HCT116 (cell line): ENCODE measurements around the gene IL1RN. TPM values are rescaled to one million over a fixed set of nuclear protein-coding genes. Genes with fewer than 3 reads are reported as not detected.
A peak's percentile ranks its signal among the peaks of the same experiment; 100 is the strongest.

ENCODE experiments used
- ATAC-seq: fragments of 200-7000 bp; cut with Tn5 transposase; 2 replicates; pipeline ENCODE4 v1.9.1; 2020; ENCODE audit warnings: mild to moderate bottlenecking, moderate library complexity
- BruUV-seq: library from RNA; stranded (reverse); fragments of 400-500 nt; replicated peaks from 2 replicates; lab custom pipeline; 2021; lab: Mats Ljungman, UMichigan
- CTCF ChIA-PET: fragments of 300-600 bp; sonication (Branson Sonifier 250); formaldehyde crosslinking; loops from one replicate; lab custom pipeline; 2021; ENCODE audit warnings: antibody characterized with exemption; lab: Charles Lee
- POLR2A ChIA-PET: fragments of 300-600, 350-600 bp; sonication (Branson Sonifier 250); formaldehyde crosslinking; loops from one replicate; lab custom pipeline; 2021; ENCODE audit warnings: antibody characterized with exemption; lab: Charles Lee
- RAD21 ChIA-PET, 2 experiments: fragments of 300-600 bp; sonication (Branson Sonifier 250); formaldehyde crosslinking; loops; one replicate each; lab custom pipeline; 2023; ENCODE audit warnings: low total read pairs in 2 of 2; ENCODE audit not compliant: uncharacterized antibody in 2 of 2, unreplicated experiment in 2 of 2, low non-redundant PET in 1 of 2; lab: Charles Lee
- DNase-seq: peaks from one replicate; pipeline ENCODE4 v3.0.0-alpha.2; 2010; ENCODE audit warnings: low read depth, low spot score
- H2AFZ ChIP-seq: fragments of 200-600 bp; shearing (Covaris generic), sonication (generic); 2 replicates; pipeline ENCODE4 v1.6.1; 2017; ENCODE audit warnings: low read depth, mixed run types, mixed read lengths, antibody characterized with exemption, low read length; ENCODE audit not compliant: poor library complexity, severe bottlenecking
- H3K27ac ChIP-seq: 2 replicates; pipeline ENCODE4 v1.5.1; 2012; ENCODE audit warnings: low read depth, low read length
- H3K27me3 ChIP-seq: fragments of 200-600 bp; sonication (generic); 2 replicates; pipeline ENCODE4 v1.6.1; 2016; ENCODE audit warnings: mixed run types, low read length, mixed read lengths; ENCODE audit not compliant: insufficient read depth
- H3K36me3 ChIP-seq, 2 experiments: fragments of 200-500 bp in 1 of 2; fragments of 200-600 bp in 1 of 2; sonication (Bioruptor generic) in 1 of 2; sonication (generic) in 1 of 2; 2 replicates each; pipeline versions ENCODE4 v1.5.1 to v1.6.1; 2014 to 2016; ENCODE audit warnings: low read length in 2 of 2, inconsistent platforms in 1 of 2, mixed read lengths in 1 of 2, mixed run types in 1 of 2; ENCODE audit not compliant: insufficient read depth in 2 of 2, control insufficient read depth in 1 of 2
- H3K4me1 ChIP-seq, 2 experiments: fragments of 200-600 bp in 1 of 2; sonication (generic) in 1 of 2; 2 replicates each; pipeline versions ENCODE4 v1.5.1 to v1.6.1; 2012 to 2017; ENCODE audit warnings: low read length in 2 of 2, inconsistent platforms in 1 of 2, mild to moderate bottlenecking in 1 of 2, mixed read lengths in 1 of 2, mixed run types in 1 of 2, moderate library complexity in 1 of 2; ENCODE audit not compliant: insufficient read depth in 2 of 2, control insufficient read depth in 1 of 2
- H3K4me2 ChIP-seq: fragments of 200-600 bp; sonication (generic); 2 replicates; pipeline ENCODE4 v1.6.1; 2017; ENCODE audit warnings: mixed run types, low read length, mixed read lengths
- H3K4me3 ChIP-seq, 2 experiments: fragments of 200-600 bp in 1 of 2; sonication (generic) in 1 of 2; replicated peaks in 1 of 2; 2 replicates each; pipeline ENCODE4 v1.5.1; 2011 to 2016; ENCODE audit warnings: low read length in 2 of 2, control low read depth in 1 of 2, low read depth in 1 of 2, mild to moderate bottlenecking in 1 of 2, mixed read lengths in 1 of 2, mixed run types in 1 of 2
- H3K79me2 ChIP-seq: fragments of 200-600 bp; sonication (generic); 2 replicates; pipeline ENCODE4 v1.6.1; 2017; ENCODE audit warnings: mild to moderate bottlenecking, mixed run types, low read length, moderate library complexity, mixed read lengths; ENCODE audit not compliant: insufficient read depth
- H3K9ac ChIP-seq: fragments of 200-600 bp; sonication (generic); 2 replicates; pipeline ENCODE4 v1.6.1; 2016; ENCODE audit warnings: low read length, mixed read lengths
- H3K9me2 ChIP-seq: fragments of 200-600 bp; sonication (generic), shearing (Covaris generic); 2 replicates; pipeline ENCODE4 v1.6.1; 2017; ENCODE audit warnings: mixed run types, mild to moderate bottlenecking, moderate library complexity; ENCODE audit not compliant: insufficient read depth
- H3K9me3 ChIP-seq, 2 experiments: fragments of 200-500 bp in 1 of 2; fragments of 200-600 bp in 1 of 2; sonication (Bioruptor generic) in 1 of 2; sonication (generic) in 1 of 2; 2 replicates each; pipeline ENCODE4 v1.6.1; 2014 to 2017; ENCODE audit warnings: low read length in 2 of 2, mixed read lengths in 2 of 2, inconsistent platforms in 1 of 2, low read depth in 1 of 2, mild to moderate bottlenecking in 1 of 2, mixed run types in 1 of 2, moderate library complexity in 1 of 2; ENCODE audit not compliant: control insufficient read depth in 1 of 2, insufficient read depth in 1 of 2
- H4K20me1 ChIP-seq: fragments of 200-600 bp; sonication (generic), shearing (Covaris generic); 2 replicates; pipeline ENCODE4 v1.6.1; 2017; ENCODE audit warnings: mixed run types, mild to moderate bottlenecking, moderate library complexity; ENCODE audit not compliant: insufficient read depth
- CEBPB ChIP-seq: IDR thresholded peaks from 2 replicates; pipeline ENCODE4 v1.6.1; 2012; ENCODE audit warnings: low read depth
- JUND ChIP-seq: IDR thresholded peaks from 2 replicates; pipeline ENCODE4 v1.6.1; 2012
- SIN3A ChIP-seq: IDR thresholded peaks from 2 replicates; pipeline ENCODE4 v1.6.1; 2012; ENCODE audit warnings: low read depth
- SP1 ChIP-seq: IDR thresholded peaks from 2 replicates; pipeline ENCODE4 v1.6.1; 2012; ENCODE audit warnings: low read depth
- SRF ChIP-seq: IDR thresholded peaks from 2 replicates; pipeline ENCODE4 v1.6.1; 2012; ENCODE audit warnings: low read depth
- TCF7L2 ChIP-seq: IDR thresholded peaks from 2 replicates; pipeline ENCODE4 v1.7.0; 2011; ENCODE audit warnings: borderline replicate concordance, inconsistent platforms; ENCODE audit not compliant: insufficient read depth, insufficient read length; ENCODE audit errors: extremely low read depth
- ZFX ChIP-seq: fragments of 450-650 bp; IDR thresholded peaks from 2 replicates; pipeline ENCODE4 v1.6.1; 2017
- intact Hi-C: fragments of 100-400 bp; cut with micrococcal nuclease; formaldehyde crosslinking; loops from 2 replicates; pipeline ENCODE4 v1.10.0; 2022
- total RNA-seq: library from RNA; stranded (reverse); gene quantifications from one replicate; pipeline ENCODE4 v1.2.1, GENCODE V29; 2021; ENCODE audit not compliant: unreplicated experiment
- TF ChIP-seq, protein P1 (sequence below): IDR thresholded peaks from 2 replicates; pipeline ENCODE4 v1.6.1; 2012
- TF ChIP-seq, protein P2 (sequence below), 3 experiments: fragments of 200-600 bp in 1 of 3; sonication (generic) in 1 of 3; IDR thresholded peaks in 2 of 3; conservative IDR thresholded peaks in 1 of 3; 2 replicates each; pipeline ENCODE4 v1.5.1; 2012 to 2017; ENCODE audit warnings: low read depth in 2 of 3, low read length in 2 of 3, antibody characterized with exemption in 1 of 3, borderline replicate concordance in 1 of 3, control low read depth in 1 of 3, mild to moderate bottlenecking in 1 of 3, mixed read lengths in 1 of 3, mixed run types in 1 of 3, moderate library complexity in 1 of 3; ENCODE audit not compliant: insufficient read depth in 1 of 3

The IL1RN gene
- total RNA-seq, 1 experiment from 2014 or later = 0.25 TPM

DNA sequence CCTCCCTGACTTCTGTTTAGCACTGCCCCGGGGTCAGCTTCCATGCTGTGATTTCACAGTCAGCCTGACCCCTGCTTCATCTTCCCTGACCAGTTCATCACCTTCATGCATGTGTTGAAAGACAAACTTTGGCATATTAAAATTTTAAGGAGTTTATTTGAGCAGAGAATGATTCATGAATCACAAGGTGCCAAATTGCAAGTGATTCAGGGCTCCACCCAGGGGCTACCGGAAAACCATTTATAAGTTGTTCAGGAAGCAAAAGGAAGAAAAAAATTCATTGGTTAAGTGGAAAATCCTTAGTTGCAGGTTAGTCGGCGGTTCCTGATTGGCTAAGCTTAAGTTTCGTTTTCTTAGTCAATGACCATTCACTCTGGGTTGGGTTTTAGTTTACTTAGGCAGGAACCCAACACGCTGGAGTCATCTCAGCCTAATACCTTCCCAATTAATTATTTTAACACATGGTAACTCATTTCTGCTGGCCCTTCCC lies 49.0 kb upstream of the IL1RN start:
- Histone ChIP-seq H3K4me1 (peaks cover 12 to 26% of the 10 kb centered on the region in 2 experiments), H3K9me3 (no peaks in the 10 kb centered on the region), H2AFZ (peak overlapping the region; percentile 37), H3K27me3 (no peaks in the 10 kb centered on the region), H4K20me1 (no peaks in the 10 kb centered on the region), H3K9ac (no peak overlapping the region)
- RAD21 ChIA-PET = interaction anchor here in 1 of 2 experiments (2.0 kb wide), 1 partner anchor 126 kb away, joined by 7 read pairs; no protein-coding TSS in a partner anchor
- DNase-seq = peak; percentile 32
- no TSS peak for BruUV-seq
- TF ChIP-seq ZFX = no peak
- TF ChIP-seq SIN3A = no peak
- TF ChIP-seq SRF = no peak
- no peak for TF ChIP-seq CEBPB
- TF ChIP-seq SP1 = peak; percentile 26; the same call in 1 of the 2 replicates
- TF ChIP-seq, protein P1, sequence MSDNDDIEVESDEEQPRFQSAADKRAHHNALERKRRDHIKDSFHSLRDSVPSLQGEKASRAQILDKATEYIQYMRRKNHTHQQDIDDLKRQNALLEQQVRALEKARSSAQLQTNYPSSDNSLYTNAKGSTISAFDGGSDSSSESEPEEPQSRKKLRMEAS = 0 out of 2 replicates have a peak, but pooled peaks have one; percentile 26
- TF ChIP-seq JUND = no peak
- TF ChIP-seq TCF7L2 = no peak
- TF ChIP-seq, protein P2, sequence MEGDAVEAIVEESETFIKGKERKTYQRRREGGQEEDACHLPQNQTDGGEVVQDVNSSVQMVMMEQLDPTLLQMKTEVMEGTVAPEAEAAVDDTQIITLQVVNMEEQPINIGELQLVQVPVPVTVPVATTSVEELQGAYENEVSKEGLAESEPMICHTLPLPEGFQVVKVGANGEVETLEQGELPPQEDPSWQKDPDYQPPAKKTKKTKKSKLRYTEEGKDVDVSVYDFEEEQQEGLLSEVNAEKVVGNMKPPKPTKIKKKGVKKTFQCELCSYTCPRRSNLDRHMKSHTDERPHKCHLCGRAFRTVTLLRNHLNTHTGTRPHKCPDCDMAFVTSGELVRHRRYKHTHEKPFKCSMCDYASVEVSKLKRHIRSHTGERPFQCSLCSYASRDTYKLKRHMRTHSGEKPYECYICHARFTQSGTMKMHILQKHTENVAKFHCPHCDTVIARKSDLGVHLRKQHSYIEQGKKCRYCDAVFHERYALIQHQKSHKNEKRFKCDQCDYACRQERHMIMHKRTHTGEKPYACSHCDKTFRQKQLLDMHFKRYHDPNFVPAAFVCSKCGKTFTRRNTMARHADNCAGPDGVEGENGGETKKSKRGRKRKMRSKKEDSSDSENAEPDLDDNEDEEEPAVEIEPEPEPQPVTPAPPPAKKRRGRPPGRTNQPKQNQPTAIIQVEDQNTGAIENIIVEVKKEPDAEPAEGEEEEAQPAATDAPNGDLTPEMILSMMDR (IDR thresholded peaks at IDR 0.05 in 2 of 3, conservative IDR thresholded peaks at IDR 0.05 in 1 of 3; ENCODE audit: borderline replicate concordance in 1 of 3, insufficient read depth in 1 of 3, low read depth in 2 of 3, low read length in 2 of 3) = no peak
- TF ChIP-seq, all 23 proteins: peak for 2
- Histone ChIP-seq H3K36me3 (no peaks in the 10 kb centered on the region), H3K9me2 (no peaks in the 10 kb centered on the region), H3K4me2 (peak overlapping the region; percentile 48), H3K79me2 (no peaks in the 10 kb centered on the region), H3K27ac (no peak overlapping the region), H3K4me3 (no peak overlapping the region)
- CTCF ChIA-PET = interaction anchor here (0.8 to 2.4 kb wide), 7 partner anchors 10 to 126 kb away, joined by 3 to 16 read pairs (median 5); partner anchors contain the start of gene IL1F10
- ATAC-seq = peak; percentile 16; the same call in 1 of the 2 replicates
- POLR2A ChIA-PET = interaction anchor here (0.5 to 3.3 kb wide), 2 partner anchors 85 to 120 kb away, joined by 3 to 9 read pairs; no protein-coding TSS in a partner anchor
- intact Hi-C loops = no loop called here
